Nephron progenitor cell (in vitro differentiated cells): Measurements from ENCODE around the gene RNF2.

Experiments
- DNase-seq: peaks from one replicate; pipeline ENCODE4 v3.0.0; 2021
- H3K27ac Mint-ChIP-seq: 2 replicates; pipeline ENCODE4 v1.8.0; 2021; ENCODE audit warnings: mild to moderate bottlenecking, moderate library complexity, mixed read lengths
- H3K27me3 Mint-ChIP-seq: 2 replicates; pipeline ENCODE4 v1.8.0; 2021; ENCODE audit warnings: mild to moderate bottlenecking, low read depth, mixed read lengths; ENCODE audit not compliant: poor library complexity
- H3K36me3 Mint-ChIP-seq: 2 replicates; pipeline ENCODE4 v1.8.0; 2021; ENCODE audit warnings: low read depth, mixed read lengths
- H3K4me1 Mint-ChIP-seq: 2 replicates; pipeline ENCODE4 v1.8.0; 2021; ENCODE audit warnings: mixed read lengths
- H3K4me3 Mint-ChIP-seq: 2 replicates; pipeline ENCODE4 v1.8.0; 2021; ENCODE audit warnings: mild to moderate bottlenecking, moderate library complexity, mixed read lengths
- H3K9me3 Mint-ChIP-seq: 2 replicates; pipeline ENCODE4 v1.8.0; 2021; ENCODE audit warnings: mild to moderate bottlenecking, moderate library complexity, mixed read lengths
- CTCF ChIP-seq: fragments of 200-600 bp; sonication (generic); IDR thresholded peaks from 2 replicates; pipeline ENCODE4 v1.5.0; 2021; ENCODE audit warnings: antibody characterized with exemption

RNF2 gene

GRCh38 chr1:185105121-185105520, 59.8 kb downstream of the RNF2 start:
- peaks cover 90% of the 10 kb centered on the region for H3K36me3 Mint-ChIP-seq

GRCh38 chr1:185108321-185108720, 63.0 kb downstream of the RNF2 start:
- H3K27me3 Mint-ChIP-seq: no peaks in the 10 kb centered on the region
- H3K9me3 Mint-ChIP-seq: peaks cover 41% of the 10 kb centered on the region
- H3K27ac Mint-ChIP-seq: no peak overlapping the region
- H3K4me1 Mint-ChIP-seq: no peaks in the 10 kb centered on the region
- TF ChIP-seq CTCF: no peak
- H3K4me3 Mint-ChIP-seq: no peak overlapping the region
- DNase-seq: no peak
- peaks cover 65% of the 10 kb centered on the region for H3K36me3 Mint-ChIP-seq

More at GRCh38 chr1:185105121-185105520, 59.8 kb downstream of the RNF2 start:
- no peak overlapping the region for H3K27ac Mint-ChIP-seq
- no peak overlapping the region for H3K4me3 Mint-ChIP-seq
- DNase-seq: no peak
- TF ChIP-seq CTCF: no peak
- H3K9me3 Mint-ChIP-seq: peaks cover 38% of the 10 kb centered on the region
- no peaks in the 10 kb centered on the region for H3K27me3 Mint-ChIP-seq
- H3K4me1 Mint-ChIP-seq: no peaks in the 10 kb centered on the region

GRCh38 chr1:185110145-185110544, 64.8 kb downstream of the RNF2 start:
- peaks cover 47% of the 10 kb centered on the region for H3K36me3 Mint-ChIP-seq
- no peak overlapping the region for H3K27ac Mint-ChIP-seq
- peaks cover 41% of the 10 kb centered on the region for H3K9me3 Mint-ChIP-seq

GRCh38 chr1:185111873-185112272, 66.5 kb downstream of the RNF2 start:
- H3K36me3 Mint-ChIP-seq: peaks cover 31% of the 10 kb centered on the region
- no peaks in the 10 kb centered on the region for H3K4me1 Mint-ChIP-seq
- peaks cover 33% of the 10 kb centered on the region for H3K9me3 Mint-ChIP-seq
- no peak for DNase-seq
- TF ChIP-seq CTCF: no peak
- no peaks in the 10 kb centered on the region for H3K27me3 Mint-ChIP-seq
- no peak overlapping the region for H3K27ac Mint-ChIP-seq
- H3K4me3 Mint-ChIP-seq: no peak overlapping the region

More at GRCh38 chr1:185110145-185110544, 64.8 kb downstream of the RNF2 start:
- no peaks in the 10 kb centered on the region for H3K4me1 Mint-ChIP-seq
- DNase-seq: no peak
- no peak overlapping the region for H3K4me3 Mint-ChIP-seq
- H3K27me3 Mint-ChIP-seq: no peaks in the 10 kb centered on the region
- no peak for TF ChIP-seq CTCF

GRCh38 chr1:185112356-185112755, 67.0 kb downstream of the RNF2 start:
- no peak for TF ChIP-seq CTCF
- Mint-ChIP-seq H3K4me1 (no peaks in the 10 kb centered on the region), H3K27me3 (no peaks in the 10 kb centered on the region), H3K36me3 (peaks cover 26% of the 10 kb centered on the region), H3K9me3 (peaks cover 29% of the 10 kb centered on the region), H3K4me3 (no peak overlapping the region), H3K27ac (no peak overlapping the region)
- no peak for DNase-seq

- peaks cover 3% of the 10 kb centered on the region for H3K27me3 Mint-ChIP-seq
- no peak for DNase-seq
- peaks cover 70% of the 10 kb centered on the region for H3K36me3 Mint-ChIP-seq
- no peaks in the 10 kb centered on the region for H3K4me1 Mint-ChIP-seq
- peaks cover 30% of the 10 kb centered on the region for H3K9me3 Mint-ChIP-seq
- H3K27ac Mint-ChIP-seq: no peak overlapping the region
- no peak overlapping the region for H3K4me3 Mint-ChIP-seq
- TF ChIP-seq CTCF: no peak
Measured at GRCh38 chr1:185129708-185130107, 84.3 kb downstream of the RNF2 start.
